ENCODE measurements around the gene NPAS3.

Gene NPAS3

DNA sequence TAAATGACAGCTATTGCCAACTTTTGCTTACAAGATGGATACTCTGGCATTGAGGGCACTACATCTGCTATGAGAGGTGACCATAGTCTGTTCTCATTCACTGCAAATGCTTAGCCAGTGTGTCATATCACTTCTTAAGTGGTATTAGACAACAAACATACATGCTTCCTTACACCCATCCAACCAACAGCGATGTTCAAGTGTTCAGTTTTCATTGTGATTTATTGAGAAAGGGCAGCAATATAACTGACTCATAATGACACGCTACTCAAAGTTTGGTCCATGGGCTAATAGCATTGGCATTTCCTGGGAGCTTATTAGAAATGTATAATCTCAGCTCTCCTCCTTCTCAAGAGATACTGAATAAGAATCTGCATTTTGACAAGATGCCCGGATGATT is 181.7 kb downstream of the NPAS3 start:
- Histone ChIP-seq H3K4me3 (ENCODE audit: low read depth, low read length) (no peak overlapping the region), H3K36me3 (ENCODE audit: control insufficient read depth in 2 of 2, insufficient read depth in 1 of 2, low read length in 2 of 2) (no peaks in the 10 kb centered on the region), H3K4me1 (ENCODE audit: control insufficient read depth, insufficient read depth, low read length) (peaks cover 8% of the 10 kb centered on the region), H3K9me3 (ENCODE audit: control insufficient read depth, insufficient read depth, low read depth, low read length) (no peaks in the 10 kb centered on the region), H3K27ac (ENCODE audit: extremely low read depth, low read depth, low read length) (no peak overlapping the region)
- TF ChIP-seq ZFP41 (tag by site-specific recombination; IDR thresholded peaks at IDR 0.05; ENCODE audit: borderline replicate concordance) (no peak), ZNF341 (tag by site-specific recombination; IDR thresholded peaks at IDR 0.05; ENCODE audit: low read depth) (no peak), PBX3 (CRISPR knock-in tag; IDR thresholded peaks at IDR 0.05) (no peak), ZNF302 (tag by site-specific recombination; IDR thresholded peaks at IDR 0.05; ENCODE audit: low read depth) (no peak), ZNF423 (tag by site-specific recombination; IDR thresholded peaks at IDR 0.05) (no peak), ZNF335 (tag by site-specific recombination; conservative IDR thresholded peaks at IDR 0.05) (no peak), ZNF16 (tag by site-specific recombination; IDR thresholded peaks at IDR 0.05; ENCODE audit: low read depth) (no peak), IKZF3 (tag by site-specific recombination; IDR thresholded peaks at IDR 0.05) (no peak), ZNF404 (tag by site-specific recombination; IDR thresholded peaks at IDR 0.05) (no peak), ZNF112 (tag by site-specific recombination; IDR thresholded peaks at IDR 0.05) (no peak), ZNF433 (tag by site-specific recombination; IDR thresholded peaks at IDR 0.05; ENCODE audit: low read depth) (no peak), RBAK (tag by site-specific recombination; IDR thresholded peaks at IDR 0.05) (no peak), BCL6B (tag by site-specific recombination; IDR thresholded peaks at IDR 0.05) (no peak)
- TF ChIP-seq, protein P1, sequence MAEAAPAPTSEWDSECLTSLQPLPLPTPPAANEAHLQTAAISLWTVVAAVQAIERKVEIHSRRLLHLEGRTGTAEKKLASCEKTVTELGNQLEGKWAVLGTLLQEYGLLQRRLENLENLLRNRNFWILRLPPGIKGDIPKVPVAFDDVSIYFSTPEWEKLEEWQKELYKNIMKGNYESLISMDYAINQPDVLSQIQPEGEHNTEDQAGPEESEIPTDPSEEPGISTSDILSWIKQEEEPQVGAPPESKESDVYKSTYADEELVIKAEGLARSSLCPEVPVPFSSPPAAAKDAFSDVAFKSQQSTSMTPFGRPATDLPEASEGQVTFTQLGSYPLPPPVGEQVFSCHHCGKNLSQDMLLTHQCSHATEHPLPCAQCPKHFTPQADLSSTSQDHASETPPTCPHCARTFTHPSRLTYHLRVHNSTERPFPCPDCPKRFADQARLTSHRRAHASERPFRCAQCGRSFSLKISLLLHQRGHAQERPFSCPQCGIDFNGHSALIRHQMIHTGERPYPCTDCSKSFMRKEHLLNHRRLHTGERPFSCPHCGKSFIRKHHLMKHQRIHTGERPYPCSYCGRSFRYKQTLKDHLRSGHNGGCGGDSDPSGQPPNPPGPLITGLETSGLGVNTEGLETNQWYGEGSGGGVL (tag by site-specific recombination; IDR thresholded peaks at IDR 0.05), result no peak
- POLR2A ChIA-PET, result no interaction called here
- CTCF ChIA-PET, result no interaction called here

DNA sequence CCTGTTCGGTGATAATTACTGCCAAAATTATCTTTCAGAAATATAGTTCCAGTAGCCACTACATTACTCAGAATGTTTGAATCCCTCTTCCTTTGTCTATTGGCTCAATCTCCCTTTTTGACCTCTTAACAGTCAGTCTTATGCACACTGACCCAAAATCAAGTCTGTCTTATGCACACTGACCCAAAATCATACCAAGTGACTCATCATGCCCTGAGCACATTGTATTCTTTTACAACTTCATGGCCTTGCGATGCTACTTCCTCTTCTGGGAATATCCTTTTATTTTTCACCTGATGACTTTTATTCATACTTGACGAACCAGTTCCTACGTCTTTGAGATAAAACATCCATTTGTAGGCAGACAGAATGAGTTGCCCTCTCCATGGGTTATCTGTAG is 182.3 kb downstream of the NPAS3 start:
- no peaks in the 10 kb centered on the region for H3K9me3 ChIP-seq (ENCODE audit: control insufficient read depth, insufficient read depth, low read depth, low read length)
- ChIA-PET CTCF (interaction anchor here (0.5 kb wide), 1 partner anchor 300 kb away, joined by 3 read pairs; no protein-coding TSS in a partner anchor), POLR2A (no interaction called here)
- peaks cover 8% of the 10 kb centered on the region for H3K4me1 ChIP-seq (ENCODE audit: control insufficient read depth, insufficient read depth, low read length)
- no peaks in the 10 kb centered on the region for H3K36me3 ChIP-seq (ENCODE audit: control insufficient read depth in 2 of 2, insufficient read depth in 1 of 2, low read length in 2 of 2)
- no peak for TF ChIP-seq ZNF701 (tag by site-specific recombination; IDR thresholded peaks at IDR 0.05)
- TF ChIP-seq, protein P2, sequence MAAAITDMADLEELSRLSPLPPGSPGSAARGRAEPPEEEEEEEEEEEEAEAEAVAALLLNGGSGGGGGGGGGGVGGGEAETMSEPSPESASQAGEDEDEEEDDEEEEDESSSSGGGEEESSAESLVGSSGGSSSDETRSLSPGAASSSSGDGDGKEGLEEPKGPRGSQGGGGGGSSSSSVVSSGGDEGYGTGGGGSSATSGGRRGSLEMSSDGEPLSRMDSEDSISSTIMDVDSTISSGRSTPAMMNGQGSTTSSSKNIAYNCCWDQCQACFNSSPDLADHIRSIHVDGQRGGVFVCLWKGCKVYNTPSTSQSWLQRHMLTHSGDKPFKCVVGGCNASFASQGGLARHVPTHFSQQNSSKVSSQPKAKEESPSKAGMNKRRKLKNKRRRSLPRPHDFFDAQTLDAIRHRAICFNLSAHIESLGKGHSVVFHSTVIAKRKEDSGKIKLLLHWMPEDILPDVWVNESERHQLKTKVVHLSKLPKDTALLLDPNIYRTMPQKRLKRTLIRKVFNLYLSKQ (tag by site-specific recombination; IDR thresholded peaks at IDR 0.05; ENCODE audit: borderline replicate concordance), result no peak
- no peak for TF ChIP-seq ZNF654 (tag by site-specific recombination; IDR thresholded peaks at IDR 0.05; ENCODE audit: low read depth)
- no peak for TF ChIP-seq GLIS1 (tag by site-specific recombination; IDR thresholded peaks at IDR 0.05)
- TF ChIP-seq BCL11B (tag by site-specific recombination; IDR thresholded peaks at IDR 0.05; ENCODE audit: low read depth), result no peak
- no peak for TF ChIP-seq ZNF488 (tag by site-specific recombination; IDR thresholded peaks at IDR 0.05)
- no peak for TF ChIP-seq ZNF16 (tag by site-specific recombination; IDR thresholded peaks at IDR 0.05; ENCODE audit: low read depth)
- no peak for TF ChIP-seq ZNF707 (tag by site-specific recombination; IDR thresholded peaks at IDR 0.05)
- TF ChIP-seq BCL11A (tag by site-specific recombination; IDR thresholded peaks at IDR 0.05; ENCODE audit: low read depth), result no peak
- no peak overlapping the region for H3K27ac ChIP-seq (ENCODE audit: extremely low read depth, low read depth, low read length)
- no peak overlapping the region for H3K4me3 ChIP-seq (ENCODE audit: low read depth, low read length)
